Small intestine (tissue), 7 donors: ENCODE data around the gene CACNA1S. TPM values are rescaled to one million over a fixed set of nuclear protein-coding genes. Genes with fewer than 3 reads are reported as not detected.

ENCODE experiments used
- DNase-seq, 2 donors: peaks; one replicate each; pipeline versions ENCODE4 v3.0.0 to v3.0.0-alpha.2; 2013
- FAIRE-seq: peaks from 2 replicates; lab custom pipeline; 2012; peaks lifted over from hg19 to GRCh38; lab: Jason Lieb, UNC
- H3K27ac ChIP-seq, 3 donors: one replicate each; pipeline ENCODE4 v1.5.1; 2013; ENCODE audit warnings: low read length in 2 of 3, mild to moderate bottlenecking in 2 of 3, control low read depth in 1 of 3, inconsistent platforms in 1 of 3, low read depth in 1 of 3, moderate library complexity in 1 of 3
- H3K27me3 ChIP-seq, 3 donors: one replicate each; pipeline ENCODE4 v1.6.1; 2013; ENCODE audit warnings: low read length in 3 of 3, inconsistent platforms in 1 of 3; ENCODE audit not compliant: control insufficient read depth in 3 of 3, insufficient read depth in 3 of 3
- H3K36me3 ChIP-seq, 3 donors: one replicate each; pipeline ENCODE4 v1.6.1; 2013; ENCODE audit warnings: low read length in 3 of 3, inconsistent platforms in 1 of 3, low read depth in 1 of 3, mild to moderate bottlenecking in 1 of 3, moderate library complexity in 1 of 3; ENCODE audit not compliant: control insufficient read depth in 3 of 3, insufficient read depth in 2 of 3
- H3K4me1 ChIP-seq, 3 donors: one replicate each; pipeline ENCODE4 v1.6.1; 2013; ENCODE audit warnings: low read length in 2 of 3, inconsistent platforms in 1 of 3, low read depth in 1 of 3, mild to moderate bottlenecking in 1 of 3, moderate library complexity in 1 of 3; ENCODE audit not compliant: control insufficient read depth in 3 of 3, insufficient read depth in 2 of 3
- H3K4me3 ChIP-seq, 3 donors: one replicate each; pipeline ENCODE4 v1.5.1; 2013; ENCODE audit warnings: low read length in 3 of 3, control low read depth in 1 of 3, inconsistent platforms in 1 of 3, low read depth in 1 of 3, mild to moderate bottlenecking in 1 of 3, moderate library complexity in 1 of 3
- H3K9me3 ChIP-seq, 2 donors: one replicate each; pipeline ENCODE4 v1.6.1; 2013; ENCODE audit warnings: low read depth in 1 of 2, low read length in 1 of 2; ENCODE audit not compliant: control insufficient read depth in 2 of 2, insufficient read depth in 1 of 2
- WGBS, 3 donors: extraction: QIAGEN DNeasy Blood & Tissue Kit; methylation state at CpG; one replicate each; pipeline ENCODE4 v1.1.7; 2013; 5-methylcytosine and 5-hydroxymethylcytosine counted together
- polyA plus RNA-seq, 4 donors: library from polyadenylated mRNA; stranded (reverse) in 3 of 4; unstranded in 1 of 4; fragments of 200-250 nt in 3 of 4; fragments of 120-200 nt in 1 of 4; gene quantifications; one replicate each; pipeline versions ENCODE4 v1.2.1 to v1.2.3, GENCODE V29; 2013
- donor health status: healthy with polysubstance abuse.
- donor health status: control.
- donor health status: control.
- donor health status: Bipolar disorder and iron deficiency.
- donor health status: healthy.

The CACNA1S gene
- polyA plus RNA-seq, 4 donors, result 0.01 to 0.24 TPM; not detected in 2

DNA sequence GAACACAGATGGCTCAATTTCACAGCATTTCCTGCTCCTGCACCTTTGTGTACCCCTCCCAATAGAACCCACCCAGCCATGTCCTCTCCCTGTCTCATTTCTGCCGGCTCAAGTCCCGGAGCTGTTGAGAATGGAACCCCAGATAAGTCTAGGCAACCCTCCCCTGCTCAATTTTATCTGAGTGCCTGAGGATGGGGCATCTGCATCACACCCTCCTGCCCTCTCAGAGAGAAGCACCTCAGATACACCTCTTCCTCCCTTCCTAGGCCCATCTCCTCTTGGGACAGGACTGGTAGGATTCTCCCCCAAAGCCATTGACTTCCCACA lies 89.8 kb downstream of the CACNA1S start:
- Histone ChIP-seq H3K9me3 (no peaks in the 10 kb centered on the region), H3K4me3 (peak overlapping the region; percentile 30 to 85 (median 67)), H3K27ac (peak overlapping the region in 1 of 3 donors; percentile 81), H3K4me1 (peaks cover 7 to 26% (median 24%) of the 10 kb centered on the region in 3 donors), H3K27me3 (peaks cover 0 to 29% (median 0%) of the 10 kb centered on the region in 3 donors), H3K36me3 (no peaks in the 10 kb centered on the region)
- 36 to 69% (median 60%) methylated on average over 2 of the region's 2 CpGs for WGBS, 3 donors
- FAIRE-seq (no peak), DNase-seq (no peak)

DNA sequence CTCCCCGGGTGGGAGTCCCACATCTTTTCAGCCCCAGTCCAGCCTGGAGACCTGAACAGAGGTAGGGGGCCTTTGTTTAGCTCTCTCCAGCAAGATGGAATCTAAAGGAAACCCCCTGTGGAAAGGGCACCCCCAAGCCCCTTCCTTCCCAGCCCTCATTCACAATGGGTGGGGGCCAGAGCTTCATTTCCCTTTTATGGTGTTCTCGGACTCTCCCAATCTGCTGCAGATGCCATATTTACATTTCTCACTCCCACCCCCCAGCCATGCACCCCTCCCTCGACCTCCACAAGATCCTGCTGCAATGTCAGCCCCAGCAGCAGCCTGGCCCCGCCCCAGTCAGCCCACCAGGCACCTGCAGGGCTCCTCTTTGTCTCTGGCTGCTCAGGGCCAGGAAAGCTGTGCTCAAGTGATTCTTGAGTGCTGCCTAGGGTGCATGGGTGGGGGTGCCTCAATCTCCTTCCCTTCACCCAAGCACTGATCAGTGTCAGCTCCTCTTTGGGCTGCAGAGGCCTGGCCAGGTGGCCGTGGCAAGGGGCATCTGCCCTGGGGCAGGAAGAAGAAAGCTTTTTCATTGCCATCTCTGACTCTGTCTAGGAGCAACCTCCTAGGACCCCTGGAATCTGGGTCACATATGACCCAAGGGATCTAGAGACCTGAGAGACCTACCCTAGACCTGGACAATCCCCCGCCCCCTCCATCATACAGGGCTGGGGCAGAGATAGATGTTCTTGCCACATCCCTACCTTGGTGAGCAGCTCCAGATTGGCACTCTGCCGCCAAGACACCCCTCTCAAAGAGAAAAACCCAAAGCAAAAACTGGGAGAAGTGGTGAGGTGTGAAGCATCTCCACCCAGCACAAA lies 90.4 kb downstream of the CACNA1S start:
- Histone ChIP-seq H3K27me3 (peaks cover 0 to 29% (median 0%) of the 10 kb centered on the region in 3 donors), H3K4me1 (peaks cover 7 to 27% (median 26%) of the 10 kb centered on the region in 3 donors), H3K4me3 (peak overlapping the region in 1 of 3 donors; percentile 85), H3K27ac (peak overlapping the region in 2 of 3 donors; percentile 4 to 81), H3K36me3 (no peaks in the 10 kb centered on the region), H3K9me3 (no peaks in the 10 kb centered on the region)
- DNase-seq, result no peak
- no peak for FAIRE-seq
- 64 to 76% (median 73%) methylated on average over 7 of the region's 7 CpGs for WGBS, 3 donors

DNA sequence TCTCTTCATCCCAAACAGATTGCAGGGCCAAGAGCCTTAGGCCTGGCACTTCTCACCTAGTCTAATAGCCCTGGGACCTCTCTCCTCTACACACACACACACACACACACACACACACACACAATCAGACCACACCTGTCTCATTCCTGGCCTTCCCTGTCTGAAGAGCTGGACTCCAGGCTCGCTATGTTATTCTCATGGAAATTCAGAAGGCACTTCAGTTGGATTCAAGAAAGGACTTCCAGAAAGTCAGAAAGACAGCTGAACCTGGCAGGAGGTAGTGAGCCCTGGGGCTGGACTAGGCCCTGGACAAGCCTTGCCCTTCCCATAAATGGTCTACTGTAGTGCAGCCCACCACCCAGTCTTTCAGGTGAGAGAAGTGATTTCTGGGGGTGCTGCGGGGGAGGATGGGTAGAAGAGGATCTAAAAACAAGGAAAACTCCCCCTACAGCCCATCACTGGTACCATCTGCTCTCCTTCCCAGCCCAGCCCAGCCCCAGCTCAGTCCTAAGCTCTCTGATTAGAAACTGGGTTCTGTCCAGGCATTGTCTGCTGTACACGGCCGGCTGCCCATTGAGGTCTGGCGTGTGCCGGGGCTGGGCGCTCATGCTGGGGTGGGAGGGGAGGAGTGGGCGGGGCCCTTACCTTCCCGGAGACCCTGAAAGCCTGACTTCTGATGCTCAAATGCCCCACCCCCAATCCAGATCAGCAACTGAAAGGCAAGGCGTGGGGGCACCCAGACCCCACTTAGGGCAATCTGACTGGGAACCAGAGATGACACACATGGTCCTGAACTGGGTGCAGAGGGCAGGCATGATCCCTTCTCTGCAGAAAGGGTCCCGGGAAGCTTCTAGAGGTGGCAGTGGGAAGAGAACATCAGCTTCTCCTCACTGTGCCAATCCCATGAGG lies 91.3 kb downstream of the CACNA1S start:
- H3K4me3 ChIP-seq, result no peak overlapping the region
- H3K9me3 ChIP-seq, result no peaks in the 10 kb centered on the region
- DNase-seq, result peak in 1 of 2 donors; percentile 33
- 60 to 74% (median 61%) methylated on average over 11 of the region's 11 CpGs for WGBS, 3 donors
- no peaks in the 10 kb centered on the region for H3K36me3 ChIP-seq
- H3K4me1 ChIP-seq, result peaks cover 7 to 34% (median 29%) of the 10 kb centered on the region in 3 donors
- H3K27ac ChIP-seq, result peak overlapping the region in 2 of 3 donors; percentile 72 to 93
- peaks cover 0 to 29% (median 0%) of the 10 kb centered on the region in 3 donors for H3K27me3 ChIP-seq
- no peak for FAIRE-seq

DNA sequence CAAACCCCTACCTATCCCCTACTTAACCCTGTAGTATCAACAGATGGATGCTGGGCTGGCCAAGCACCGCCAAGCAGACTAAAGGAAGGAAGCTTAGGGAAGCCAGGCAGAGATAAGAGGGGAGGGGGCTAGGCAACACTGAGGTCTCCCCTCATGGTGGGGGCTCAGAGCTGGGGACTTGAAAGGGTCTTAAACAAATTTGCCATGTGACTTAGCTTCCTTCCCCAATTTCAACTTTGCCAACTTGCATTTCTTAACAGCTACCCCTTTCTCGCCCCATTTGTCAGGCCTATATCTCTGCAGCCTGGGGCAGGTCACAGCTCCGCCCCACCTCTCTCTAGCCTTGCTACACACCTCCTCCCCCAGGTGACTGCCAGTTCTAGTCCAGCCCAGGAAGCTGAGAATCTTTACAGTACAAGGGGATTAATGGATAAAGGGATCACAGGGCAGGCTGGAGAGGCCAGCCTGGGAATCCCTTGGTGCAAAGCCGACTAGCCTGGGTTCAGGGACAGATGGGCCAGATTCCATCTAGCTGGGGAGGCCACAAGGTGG lies 92.1 kb downstream of the CACNA1S start:
- 31 to 45% (median 38%) methylated on average over 4 of the region's 4 CpGs for WGBS, 3 donors

DNA sequence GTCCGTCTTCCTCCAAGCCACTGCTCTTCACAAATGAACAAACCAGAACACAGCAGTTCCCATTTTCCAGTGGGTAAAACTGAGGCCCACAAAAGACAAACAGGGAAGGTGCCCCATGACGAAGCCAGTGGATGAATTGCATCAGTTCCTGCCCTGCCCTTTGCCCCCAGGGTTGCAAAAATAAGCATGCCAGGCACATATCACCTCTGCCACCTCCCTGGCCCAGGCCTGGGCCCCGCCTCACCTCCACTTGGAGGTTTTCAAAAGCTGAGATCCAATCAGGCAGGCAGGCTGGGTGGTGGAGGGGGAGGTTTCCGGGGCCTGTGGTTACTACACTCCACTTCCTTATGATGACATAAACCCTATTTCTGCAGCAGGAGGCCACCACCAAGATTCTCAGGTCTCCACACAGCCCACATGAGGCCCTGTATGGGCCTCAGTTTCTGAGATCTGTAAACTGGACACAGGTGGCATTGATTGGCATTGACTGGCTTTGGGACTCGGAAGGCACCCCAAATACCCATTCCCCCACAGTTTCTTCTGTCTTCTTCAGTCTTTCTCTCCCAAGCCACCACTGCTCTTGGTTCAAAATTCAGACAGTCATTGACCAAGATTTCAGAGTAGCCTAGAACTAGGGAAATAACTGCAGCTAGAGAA lies 92.8 kb downstream of the CACNA1S start:
- 46 to 49% (median 48%) methylated on average over 5 of the region's 5 CpGs for WGBS, 3 donors
- Histone ChIP-seq H3K27ac (peak overlapping the region; percentile 1 to 93 (median 72)), H3K4me1 (peaks cover 7 to 38% (median 35%) of the 10 kb centered on the region in 3 donors), H3K36me3 (no peaks in the 10 kb centered on the region), H3K4me3 (no peak overlapping the region), H3K9me3 (no peaks in the 10 kb centered on the region), H3K27me3 (peaks cover 0 to 24% (median 0%) of the 10 kb centered on the region in 3 donors)
- FAIRE-seq (no peak), DNase-seq (peak; percentile 69 to 90)

More for the DNA sequence above, 92.1 kb downstream of the CACNA1S start:
- peaks cover 0 to 25% (median 0%) of the 10 kb centered on the region in 3 donors for H3K27me3 ChIP-seq
- no peak overlapping the region for H3K4me3 ChIP-seq
- H3K36me3 ChIP-seq, result no peaks in the 10 kb centered on the region
- FAIRE-seq (no peak), DNase-seq (peak; percentile 58 to 68)
- H3K9me3 ChIP-seq, result no peaks in the 10 kb centered on the region
- peak overlapping the region; percentile 1 to 93 (median 72) for H3K27ac ChIP-seq
- peaks cover 7 to 37% (median 35%) of the 10 kb centered on the region in 3 donors for H3K4me1 ChIP-seq

DNA sequence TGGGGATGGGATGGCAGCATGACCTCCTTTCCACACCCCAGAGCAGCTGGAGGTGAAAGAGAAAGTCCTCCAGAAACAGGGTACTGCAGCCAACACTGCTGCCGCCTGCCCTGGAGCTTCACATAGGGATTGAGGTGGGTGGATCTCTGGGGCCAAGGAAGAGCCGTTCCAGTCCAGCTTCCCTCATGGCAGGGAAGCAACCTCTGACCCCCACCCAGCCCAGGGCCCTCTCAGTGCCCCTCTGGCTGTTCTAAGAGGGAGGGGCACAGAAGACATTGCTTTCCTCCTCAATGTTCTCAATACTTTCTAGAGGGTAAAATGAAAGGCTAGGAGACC lies 94.4 kb downstream of the CACNA1S start:
- no peaks in the 10 kb centered on the region for H3K9me3 ChIP-seq
- DNase-seq (no peak), FAIRE-seq (no peak)
- peaks cover 0 to 26% (median 0%) of the 10 kb centered on the region in 3 donors for H3K27me3 ChIP-seq
- H3K27ac ChIP-seq, result peak overlapping the region in 1 of 3 donors; percentile 7
- H3K4me3 ChIP-seq, result no peak overlapping the region
- H3K4me1 ChIP-seq, result peaks cover 10 to 38% (median 33%) of the 10 kb centered on the region in 3 donors
- H3K36me3 ChIP-seq, result no peaks in the 10 kb centered on the region
- 63 to 75% (median 68%) methylated on average over 1 to 2 of the region's 2 CpGs for WGBS, 3 donors

DNA sequence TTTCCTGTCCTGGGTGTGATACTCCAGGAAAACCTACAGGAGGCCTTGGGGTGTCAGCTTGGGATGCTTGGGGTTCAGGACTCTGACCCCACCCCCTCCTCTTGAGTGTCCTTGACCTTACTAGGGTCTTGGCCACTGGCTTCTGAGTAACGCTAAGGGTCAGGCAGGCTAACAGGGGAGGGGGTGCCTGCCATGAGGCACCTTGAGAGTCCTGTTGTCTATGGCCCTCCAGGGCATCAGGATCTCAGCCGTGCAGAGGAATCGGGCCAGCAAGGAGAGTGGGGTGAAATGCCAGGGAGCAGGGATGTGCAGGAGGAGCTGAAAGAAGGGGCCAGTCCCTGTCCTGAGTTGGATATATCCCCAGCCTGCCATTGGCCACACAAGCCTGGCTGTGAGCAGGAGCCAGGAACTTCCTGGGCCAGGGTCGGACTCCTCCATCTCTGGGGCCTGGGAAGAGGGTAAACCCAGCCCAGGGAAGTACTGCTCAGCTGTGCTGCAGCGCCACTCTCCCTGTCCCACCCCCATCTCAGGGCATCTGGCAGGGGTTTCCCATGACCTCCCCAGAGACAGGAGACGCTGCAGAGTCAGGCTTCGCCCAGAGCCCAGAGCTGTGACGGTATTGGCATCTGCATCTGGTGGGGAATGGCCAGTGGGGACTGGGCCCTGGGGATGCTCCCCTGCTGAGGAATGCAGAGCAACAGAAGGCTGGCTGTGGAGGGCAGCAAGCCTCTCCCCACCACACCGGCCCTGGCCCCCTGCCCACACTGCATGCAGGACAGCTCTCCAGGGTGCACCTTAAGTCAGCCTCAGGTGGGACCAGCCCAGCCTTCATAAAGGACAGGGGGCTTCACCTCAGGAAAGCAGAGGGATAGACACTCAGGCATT lies 95.0 kb downstream of the CACNA1S start:
- H3K4me3 ChIP-seq, result no peak overlapping the region
- peaks cover 0 to 20% (median 0%) of the 10 kb centered on the region in 3 donors for H3K27me3 ChIP-seq
- H3K9me3 ChIP-seq, result no peaks in the 10 kb centered on the region
- DNase-seq (no peak), FAIRE-seq (no peak)
- peak overlapping the region in 1 of 3 donors; percentile 0 for H3K27ac ChIP-seq
- 82 to 88% (median 86%) methylated on average over 9 of the region's 9 CpGs for WGBS, 3 donors
- peaks cover 10 to 38% (median 30%) of the 10 kb centered on the region in 3 donors for H3K4me1 ChIP-seq
- H3K36me3 ChIP-seq, result no peaks in the 10 kb centered on the region
